ENCODE data around the gene POU5F2.

DNA sequence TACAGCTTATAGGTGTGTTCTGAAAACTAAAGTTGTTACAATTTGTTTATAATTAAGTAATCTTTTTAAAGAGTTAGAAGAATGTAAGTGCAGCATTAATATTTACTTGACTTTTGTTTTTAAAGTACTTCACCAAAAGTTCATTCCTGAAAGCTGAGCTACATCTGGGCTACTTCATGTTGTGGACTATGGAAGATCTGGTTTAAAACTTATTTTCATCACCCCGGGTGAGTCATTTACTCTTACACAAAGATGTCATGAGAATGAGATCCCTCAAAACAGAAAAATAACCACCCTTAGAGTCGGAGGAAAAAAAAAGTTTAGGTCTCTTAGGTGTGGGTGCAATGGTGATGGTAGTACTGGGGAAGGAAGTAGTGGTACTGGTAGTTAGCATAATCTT is 5.1 kb downstream of the POU5F2 start:
- TF ChIP-seq ZFP30 (CRISPR knock-in tag; IDR thresholded peaks at IDR 0.05; ENCODE audit: borderline replicate concordance), result no peak
- no peak for TF ChIP-seq POLR2AphosphoS5 (IDR thresholded peaks at IDR 0.05; ENCODE audit: control insufficient read depth, insufficient read depth, low read depth, low read length)
- no peak for TF ChIP-seq SRSF9 (IDR thresholded peaks at IDR 0.05; ENCODE audit: borderline replicate concordance, low read depth, low read length)
- no peak for TF ChIP-seq MAFF (IDR thresholded peaks at IDR 0.05; ENCODE audit: low read length)
- TF ChIP-seq, protein P1, sequence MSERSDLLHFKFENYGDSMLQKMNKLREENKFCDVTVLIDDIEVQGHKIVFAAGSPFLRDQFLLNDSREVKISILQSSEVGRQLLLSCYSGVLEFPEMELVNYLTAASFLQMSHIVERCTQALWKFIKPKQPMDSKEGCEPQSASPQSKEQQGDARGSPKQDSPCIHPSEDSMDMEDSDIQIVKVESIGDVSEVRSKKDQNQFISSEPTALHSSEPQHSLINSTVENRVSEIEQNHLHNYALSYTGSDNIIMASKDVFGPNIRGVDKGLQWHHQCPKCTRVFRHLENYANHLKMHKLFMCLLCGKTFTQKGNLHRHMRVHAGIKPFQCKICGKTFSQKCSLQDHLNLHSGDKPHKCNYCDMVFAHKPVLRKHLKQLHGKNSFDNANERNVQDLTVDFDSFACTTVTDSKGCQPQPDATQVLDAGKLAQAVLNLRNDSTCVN (CRISPR knock-in tag; IDR thresholded peaks at IDR 0.05), result no peak

All from K562 (cell line).